Astrocyte (in vitro differentiated cells and primary cell): ENCODE measurements around the gene TSC22D1. TPM values are rescaled to one million over a fixed set of nuclear protein-coding genes. Genes with fewer than 3 reads are reported as not detected.

Experiments used
- DNase-seq: peaks from one replicate; pipeline ENCODE4 v3.0.0-alpha.2; 2010; ENCODE audit warnings: low read depth
- FAIRE-seq: peaks from 2 replicates; lab custom pipeline; 2011; peaks lifted over from hg19 to GRCh38; lab: Jason Lieb, UNC
- H2AFZ ChIP-seq: 2 replicates; pipeline ENCODE4 v1.6.0; 2012; ENCODE audit warnings: low read depth, low read length, inconsistent platforms
- H3K27ac ChIP-seq: 2 replicates; pipeline ENCODE4 v1.5.1; 2011; ENCODE audit warnings: low read depth, low read length, inconsistent platforms
- H3K27me3 ChIP-seq: 2 replicates; pipeline ENCODE4 v1.6.0; 2011; ENCODE audit warnings: low read length, inconsistent platforms; ENCODE audit not compliant: insufficient read depth
- H3K36me3 ChIP-seq: 2 replicates; pipeline ENCODE4 v1.5.1; 2011; ENCODE audit warnings: low read length, inconsistent platforms; ENCODE audit not compliant: insufficient read depth
- H3K4me1 ChIP-seq: 2 replicates; pipeline ENCODE4 v1.5.1; 2011; ENCODE audit warnings: low read length, inconsistent platforms; ENCODE audit not compliant: insufficient read depth
- H3K4me2 ChIP-seq: 2 replicates; pipeline ENCODE4 v1.6.0; 2012; ENCODE audit warnings: low read length, inconsistent platforms
- H3K4me3 ChIP-seq: 2 replicates; pipeline ENCODE4 v1.5.1; 2011; ENCODE audit warnings: low read depth, mild to moderate bottlenecking, low read length, inconsistent platforms; ENCODE audit not compliant: insufficient read depth
- H3K79me2 ChIP-seq: 2 replicates; pipeline ENCODE4 v1.6.0; 2012; ENCODE audit warnings: mild to moderate bottlenecking, low read length, inconsistent platforms; ENCODE audit not compliant: insufficient read depth
- H3K9ac ChIP-seq: 2 replicates; pipeline ENCODE4 v1.6.0; 2012; ENCODE audit warnings: mild to moderate bottlenecking, low read length, inconsistent platforms
- H3K9me3 ChIP-seq: 2 replicates; pipeline ENCODE4 v1.5.1; 2012; ENCODE audit warnings: low read depth, mild to moderate bottlenecking, low read length, inconsistent platforms; ENCODE audit not compliant: insufficient read depth
- H4K20me1 ChIP-seq: 2 replicates; pipeline ENCODE4 v1.6.0; 2012; ENCODE audit warnings: low read length, inconsistent platforms; ENCODE audit not compliant: insufficient read depth
- H3K27ac Mint-ChIP-seq: one replicate; pipeline ENCODE4 v1.8.0; 2021; ENCODE audit warnings: mild to moderate bottlenecking, mixed read lengths; ENCODE audit not compliant: unreplicated experiment
- H3K27me3 Mint-ChIP-seq: one replicate; pipeline ENCODE4 v1.8.0; 2021; ENCODE audit warnings: low read depth, mixed read lengths; ENCODE audit not compliant: unreplicated experiment
- H3K36me3 Mint-ChIP-seq: one replicate; pipeline ENCODE4 v1.8.0; 2021; ENCODE audit warnings: low read depth, mixed read lengths; ENCODE audit not compliant: unreplicated experiment
- H3K4me1 Mint-ChIP-seq: one replicate; pipeline ENCODE4 v1.8.0; 2021; ENCODE audit warnings: low read depth, mixed read lengths; ENCODE audit not compliant: unreplicated experiment
- H3K4me3 Mint-ChIP-seq: one replicate; pipeline ENCODE4 v1.8.0; 2021; ENCODE audit warnings: mild to moderate bottlenecking, moderate library complexity, mixed read lengths; ENCODE audit not compliant: unreplicated experiment
- H3K9me3 Mint-ChIP-seq: one replicate; pipeline ENCODE4 v1.8.0; 2021; ENCODE audit warnings: mild to moderate bottlenecking, mixed read lengths; ENCODE audit not compliant: unreplicated experiment
- CTCF ChIP-seq: IDR thresholded peaks from 2 replicates; pipeline ENCODE4 v1.5.1; 2011; ENCODE audit warnings: low read depth, mild to moderate bottlenecking, inconsistent platforms, low read length, moderate library complexity; ENCODE audit not compliant: insufficient read depth
- EZH2 ChIP-seq: IDR thresholded peaks from 2 replicates; pipeline ENCODE4 v1.6.1; 2012; ENCODE audit warnings: mild to moderate bottlenecking, low read length, inconsistent platforms; ENCODE audit not compliant: insufficient read depth
- total RNA-seq: library from RNA; stranded (reverse); gene quantifications from 2 replicates; pipeline ENCODE4 v1.2.1, GENCODE V29; 2021

TSC22D1 gene
- total RNA-seq, 1 donor from 2014 or later, result 96.2 TPM

DNA sequence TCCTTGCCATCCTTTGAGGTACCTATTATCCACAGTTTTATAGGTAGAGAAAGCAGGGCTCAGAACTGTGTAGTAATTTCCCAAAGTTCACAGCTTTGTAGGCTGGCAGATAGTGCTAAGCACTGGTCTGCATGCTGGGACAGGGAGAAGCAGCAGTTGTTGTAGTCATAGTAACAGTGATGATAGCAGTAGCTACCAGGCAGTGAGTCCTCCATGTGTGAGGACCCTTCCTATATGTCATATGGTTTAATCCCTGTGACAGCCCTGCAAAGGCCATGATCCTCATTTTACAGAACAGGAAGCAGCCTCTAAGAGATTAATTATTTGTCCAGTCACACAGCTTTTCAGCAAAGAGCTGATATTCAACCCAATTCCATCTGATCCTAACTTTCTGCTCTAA, 181.5 kb downstream of the TSC22D1 start:
- Histone ChIP-seq H3K27me3 (no peaks in the 10 kb centered on the region), H3K36me3 (no peaks in the 10 kb centered on the region), H3K4me3 (no peak overlapping the region), H2AFZ (no peak overlapping the region), H4K20me1 (no peaks in the 10 kb centered on the region), H3K4me2 (no peak overlapping the region), H3K79me2 (no peaks in the 10 kb centered on the region), H3K4me1 (peaks cover 13% of the 10 kb centered on the region), H3K9ac (no peak overlapping the region), H3K9me3 (no peaks in the 10 kb centered on the region), H3K27ac (no peak overlapping the region)
- Mint-ChIP-seq H3K4me3 (no peak overlapping the region), H3K36me3 (peaks cover 5% of the 10 kb centered on the region), H3K4me1 (peaks cover 18% of the 10 kb centered on the region), H3K27ac (no peak overlapping the region), H3K27me3 (peaks cover 2% of the 10 kb centered on the region), H3K9me3 (no peaks in the 10 kb centered on the region)
- TF ChIP-seq EZH2 (no peak), CTCF (no peak)
- no peak for DNase-seq
- FAIRE-seq, result no peak

GRCh38 chr13:44393391-44393790, 182.7 kb downstream of the TSC22D1 start:
- H3K27ac Mint-ChIP-seq, result no peak overlapping the region
- Histone ChIP-seq H2AFZ (no peak overlapping the region), H3K27me3 (no peaks in the 10 kb centered on the region), H3K27ac (no peak overlapping the region), H3K9ac (no peak overlapping the region), H3K79me2 (no peaks in the 10 kb centered on the region), H3K36me3 (no peaks in the 10 kb centered on the region), H3K4me1 (peaks cover 13% of the 10 kb centered on the region), H3K9me3 (no peaks in the 10 kb centered on the region), H3K4me3 (no peak overlapping the region), H3K4me2 (peak overlapping the region; percentile 16), H4K20me1 (no peaks in the 10 kb centered on the region)
- H3K4me3 Mint-ChIP-seq, result no peak overlapping the region
- H3K9me3 Mint-ChIP-seq, result no peaks in the 10 kb centered on the region
- DNase-seq (peak; percentile 59), FAIRE-seq (no peak)
- TF ChIP-seq EZH2, result no peak
- TF ChIP-seq CTCF, result no peak
- H3K36me3 Mint-ChIP-seq, result peaks cover 5% of the 10 kb centered on the region
- peaks cover 29% of the 10 kb centered on the region for H3K4me1 Mint-ChIP-seq
- H3K27me3 Mint-ChIP-seq, result peaks cover 2% of the 10 kb centered on the region

GRCh38 chr13:44389876-44390275, 186.3 kb downstream of the TSC22D1 start:
- H2AFZ ChIP-seq, result no peak overlapping the region
- DNase-seq (no peak), FAIRE-seq (no peak)
- Mint-ChIP-seq H3K4me1 (peaks cover 25% of the 10 kb centered on the region), H3K27ac (no peak overlapping the region), H3K36me3 (peaks cover 3% of the 10 kb centered on the region), H3K27me3 (peaks cover 2% of the 10 kb centered on the region), H3K9me3 (no peaks in the 10 kb centered on the region), H3K4me3 (no peak overlapping the region)
- no peak for TF ChIP-seq CTCF
- no peak for TF ChIP-seq EZH2
- H3K79me2 ChIP-seq, result no peaks in the 10 kb centered on the region
- no peaks in the 10 kb centered on the region for H4K20me1 ChIP-seq
- no peaks in the 10 kb centered on the region for H3K36me3 ChIP-seq
- no peaks in the 10 kb centered on the region for H3K4me1 ChIP-seq
- H3K27ac ChIP-seq, result no peak overlapping the region
- no peaks in the 10 kb centered on the region for H3K27me3 ChIP-seq
- H3K9me3 ChIP-seq, result no peaks in the 10 kb centered on the region
- no peak overlapping the region for H3K4me3 ChIP-seq
- H3K4me2 ChIP-seq, result no peak overlapping the region
- no peak overlapping the region for H3K9ac ChIP-seq
